ENCODE results near the gene KIAA1614.
"Not testable (repeated sequence)": the region's sequence is repeated elsewhere in the genome, so short reads cannot be mapped to it uniquely, and the experiment has no call there.

Gene KIAA1614

DNA sequence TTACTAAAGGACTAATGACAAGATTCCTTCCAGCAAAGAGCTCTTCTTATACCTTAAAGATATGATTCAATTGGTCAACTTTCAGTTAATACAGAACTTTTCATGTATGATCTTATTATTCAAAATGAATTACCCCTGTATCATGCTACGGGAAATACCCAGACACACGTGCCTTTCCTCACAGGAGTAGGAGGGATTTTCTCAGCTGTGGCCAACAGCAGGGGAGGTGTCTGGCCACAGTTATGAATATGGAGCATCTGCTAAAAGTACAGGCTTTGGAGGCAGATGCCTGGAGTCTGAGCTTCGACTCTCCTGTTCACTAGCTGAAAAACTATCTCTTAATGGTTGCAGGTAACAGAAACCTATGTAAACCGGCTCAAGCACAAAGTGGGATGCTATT lies 53.6 kb downstream of the KIAA1614 start:
- no peak for FAIRE-seq

- no peak for FAIRE-seq
Observed at GRCh38 chr1:180966744-180967536, 54.2 kb downstream of the KIAA1614 start.

- FAIRE-seq = no peak
Observed at GRCh38 chr1:180967558-180967957, 54.9 kb downstream of the KIAA1614 start.

DNA sequence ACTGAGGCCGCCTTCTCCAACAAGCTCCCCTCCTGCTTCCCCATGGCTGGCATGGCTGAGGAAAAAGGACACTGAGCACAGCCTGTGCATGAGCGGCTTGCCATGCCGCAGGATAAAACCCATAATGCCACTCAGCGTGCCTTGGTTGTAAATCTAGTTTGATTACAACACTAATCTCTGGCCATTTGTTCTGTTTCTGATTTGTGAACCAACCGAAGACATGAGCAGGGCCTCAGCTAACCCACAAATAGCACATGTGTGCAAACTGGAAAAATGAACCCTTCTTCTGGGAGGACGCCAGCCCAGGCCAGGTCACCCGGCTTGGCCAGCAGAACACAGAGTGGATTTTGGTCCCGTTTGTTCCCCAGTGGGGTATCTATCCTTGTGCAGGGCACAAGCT lies 56.1 kb downstream of the KIAA1614 start:
- FAIRE-seq = not testable (repeated sequence)

- no peak for FAIRE-seq
Observed at GRCh38 chr1:180969434-180969833, 56.7 kb downstream of the KIAA1614 start.

DNA sequence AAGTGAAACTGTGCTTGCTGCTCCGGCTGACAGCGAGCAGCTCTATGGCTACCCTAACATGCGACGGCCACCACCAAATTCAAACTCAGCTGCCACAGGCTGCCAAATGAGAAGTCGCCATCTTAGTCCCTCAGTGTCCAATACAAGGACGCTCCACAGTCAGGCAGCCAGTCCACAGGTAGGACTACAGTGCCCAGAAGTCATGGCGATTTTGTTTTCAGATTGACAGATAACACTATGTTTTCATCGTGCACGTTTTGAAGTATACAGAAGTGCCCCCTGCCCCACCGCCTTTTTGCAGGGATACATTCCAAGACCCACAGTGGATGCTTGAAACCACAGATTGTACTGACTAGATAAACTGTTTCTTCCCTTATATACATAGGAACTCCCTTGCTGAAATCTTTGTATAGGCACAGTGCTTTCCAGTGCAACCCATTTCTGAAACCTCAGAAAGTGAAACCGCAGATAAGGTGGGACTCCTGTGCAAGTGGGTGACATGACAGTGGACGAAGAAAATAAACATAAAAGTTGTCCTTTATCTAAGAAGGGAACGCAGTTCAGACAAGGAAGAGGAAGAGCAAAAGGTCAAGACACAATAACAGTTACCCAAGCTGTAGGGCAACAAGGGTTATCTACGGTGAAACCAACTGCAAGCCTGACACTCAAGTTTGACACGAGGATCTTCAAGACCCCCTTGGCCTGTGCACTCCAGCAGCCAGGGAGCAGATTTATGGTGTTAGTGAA lies 57.8 kb downstream of the KIAA1614 start:
- FAIRE-seq = no peak

DNA sequence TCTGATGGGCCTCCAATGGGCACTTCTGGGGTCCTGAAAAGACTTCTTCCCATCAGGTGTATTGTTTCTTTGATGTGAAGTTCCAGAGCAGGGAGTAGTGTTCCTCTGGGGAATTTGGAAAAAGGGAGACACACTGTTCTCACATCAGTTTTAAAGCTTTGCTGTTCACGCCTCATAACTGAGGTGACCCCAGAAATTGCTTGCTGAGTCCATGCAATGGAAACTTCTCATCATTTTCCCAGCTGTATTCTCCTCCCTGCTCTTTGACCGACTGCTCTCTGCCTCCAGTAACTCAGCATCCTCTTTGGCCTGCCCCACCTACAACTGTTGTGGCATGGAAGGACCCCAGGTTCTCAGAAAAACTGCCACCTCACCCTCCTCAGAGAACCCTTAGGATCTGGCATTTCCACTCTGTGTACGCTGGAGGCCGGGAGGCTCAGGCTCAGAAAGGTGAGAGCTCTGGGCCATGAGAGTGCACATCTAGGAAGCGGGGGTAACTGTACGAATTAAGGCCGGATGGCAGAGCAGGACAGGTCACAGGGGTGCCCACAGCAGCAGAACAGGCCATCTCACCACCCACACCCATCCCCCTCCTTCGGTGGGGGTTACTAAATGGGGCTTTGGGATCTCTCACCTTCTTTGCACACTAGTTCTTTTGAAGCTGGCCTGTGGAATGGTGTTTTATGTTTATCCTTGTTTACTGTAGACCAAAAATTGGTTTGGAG lies 58.7 kb downstream of the KIAA1614 start:
- FAIRE-seq = no peak

DNA sequence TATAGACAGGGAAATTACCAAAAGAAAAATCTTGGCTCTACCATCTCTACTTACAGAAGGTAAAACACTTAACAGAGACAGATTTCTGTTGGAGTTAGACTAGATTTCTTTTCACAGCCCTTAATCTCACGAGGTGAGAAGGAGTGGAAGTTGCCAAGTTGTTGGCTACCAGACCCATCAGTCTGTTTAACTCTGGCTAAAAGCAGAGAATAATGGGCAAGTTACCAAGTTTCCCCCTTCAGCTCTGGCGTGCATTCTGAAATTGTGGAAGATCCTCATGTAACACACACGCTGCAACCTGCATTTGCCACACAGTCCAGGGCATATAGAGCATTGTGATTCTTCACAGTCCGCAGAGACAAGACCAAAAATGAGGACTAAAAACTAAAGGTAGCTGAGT lies 60.7 kb downstream of the KIAA1614 start:
- FAIRE-seq = no peak

DNA sequence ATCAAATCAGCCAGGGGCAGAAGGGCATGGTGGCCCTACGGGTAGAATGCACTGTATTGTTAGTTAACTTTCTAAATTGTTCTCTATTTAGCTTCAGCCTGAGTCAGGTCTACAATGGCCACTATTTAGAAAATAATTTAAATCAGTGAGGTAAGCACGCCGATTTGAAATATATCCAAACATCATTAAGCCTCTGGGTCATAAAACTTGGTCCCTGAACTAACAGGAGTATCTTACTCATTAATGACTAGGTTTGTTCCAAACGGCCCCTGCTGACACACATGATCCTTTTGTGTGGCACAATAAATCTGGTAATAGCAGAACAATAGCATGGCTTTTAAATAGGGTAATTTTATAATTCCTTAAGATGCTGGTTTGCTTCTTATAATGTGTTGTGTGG lies 61.5 kb downstream of the KIAA1614 start:
- no peak for FAIRE-seq

GRCh38 chr1:180975551-180975950 lies 62.9 kb downstream of the KIAA1614 start:
- FAIRE-seq = no peak

- FAIRE-seq = no peak
Observed at GRCh38 chr1:180976191-180976590, 63.5 kb downstream of the KIAA1614 start.

- FAIRE-seq = no peak
Observed at GRCh38 chr1:180976732-180977357, 64.1 kb downstream of the KIAA1614 start.

GRCh38 chr1:180981596-180982387 lies 69.1 kb downstream of the KIAA1614 start:
- FAIRE-seq = no peak

DNA sequence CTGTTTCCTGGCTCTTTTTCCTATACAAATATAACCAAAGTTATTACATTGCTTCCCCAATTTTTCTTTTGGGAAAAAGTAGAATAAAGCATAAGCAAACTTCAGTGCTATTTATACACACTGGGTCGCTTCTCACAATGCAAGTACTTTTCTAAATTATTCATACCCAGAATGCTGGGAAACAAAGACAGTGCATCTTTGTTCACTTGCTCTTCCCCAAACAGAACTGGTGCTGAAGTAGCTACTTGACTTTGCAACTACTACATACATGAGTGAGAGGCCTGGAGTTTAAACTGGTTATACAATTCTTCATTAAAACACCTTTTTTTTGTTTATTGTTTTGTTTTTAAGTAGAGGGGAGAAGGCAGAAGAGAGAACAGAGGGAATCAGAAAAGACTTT lies 69.7 kb downstream of the KIAA1614 start:
- FAIRE-seq = no peak

GRCh38 chr1:180988253-180988752 lies 75.6 kb downstream of the KIAA1614 start:
- FAIRE-seq = no peak

DNA sequence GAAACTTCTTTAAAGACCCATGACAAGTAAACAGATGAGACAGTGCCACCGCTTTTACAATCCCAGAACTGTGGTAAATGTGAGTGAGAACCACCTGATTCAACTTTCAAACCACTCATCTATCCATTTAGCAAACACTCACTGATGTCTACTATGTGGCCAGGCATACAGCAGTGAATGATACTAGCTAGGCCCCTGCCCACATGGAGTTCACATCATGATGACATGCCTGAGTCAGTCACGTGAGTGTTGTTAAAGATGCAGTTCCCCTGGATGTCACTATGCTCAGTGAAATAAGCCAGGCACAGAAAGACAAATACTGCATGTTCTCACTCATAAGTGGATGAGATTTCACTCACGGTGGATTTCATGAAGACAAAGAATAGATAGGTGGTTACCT lies 81.6 kb downstream of the KIAA1614 start:
- no peak for FAIRE-seq

DNA sequence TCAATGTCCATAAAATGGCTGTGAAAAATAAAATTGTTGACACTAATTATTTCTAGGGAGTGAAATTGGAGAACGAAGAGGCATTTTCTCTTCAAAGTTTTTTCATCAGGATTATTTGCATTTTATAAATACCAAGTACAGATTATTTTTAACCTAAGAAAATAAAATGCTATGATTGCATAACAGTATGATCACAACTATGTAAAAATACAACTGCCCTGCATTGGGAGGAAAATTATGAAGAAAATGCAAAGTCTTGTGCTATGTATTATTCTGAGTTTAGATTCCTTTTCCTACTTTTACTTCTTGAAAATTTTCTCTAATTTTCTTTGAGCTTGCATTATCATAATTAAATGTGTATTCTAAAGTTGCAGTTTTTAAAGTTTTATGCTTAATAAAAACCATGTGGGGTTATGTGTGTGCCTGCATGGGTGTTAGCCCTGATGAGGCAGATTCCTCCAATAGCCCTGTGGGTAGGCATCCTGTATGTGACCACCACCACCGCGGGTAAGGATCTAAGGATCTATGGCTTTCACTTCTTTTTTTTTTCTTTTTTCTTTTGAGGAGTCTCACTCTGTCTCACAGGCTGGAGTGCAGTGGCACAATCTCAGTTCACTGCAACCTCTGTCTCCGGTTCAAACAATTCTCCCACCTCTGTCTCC lies 85.3 kb downstream of the KIAA1614 start:
- no peak for FAIRE-seq

All from TTC549 (cell line).